Cerebellar nuclear complex (tissue), 1 donor: ENCODE measurements around the gene MTIF2.
"Not testable (repeated sequence)": the region's sequence is repeated elsewhere in the genome, so short reads cannot be mapped to it uniquely, and the experiment has no call there.

Source experiments
- DNase-seq, 2 experiments: peaks; one replicate each; lab custom pipeline; 2025; lab: John Stamatoyannopoulos, UW

Gene MTIF2

DNA sequence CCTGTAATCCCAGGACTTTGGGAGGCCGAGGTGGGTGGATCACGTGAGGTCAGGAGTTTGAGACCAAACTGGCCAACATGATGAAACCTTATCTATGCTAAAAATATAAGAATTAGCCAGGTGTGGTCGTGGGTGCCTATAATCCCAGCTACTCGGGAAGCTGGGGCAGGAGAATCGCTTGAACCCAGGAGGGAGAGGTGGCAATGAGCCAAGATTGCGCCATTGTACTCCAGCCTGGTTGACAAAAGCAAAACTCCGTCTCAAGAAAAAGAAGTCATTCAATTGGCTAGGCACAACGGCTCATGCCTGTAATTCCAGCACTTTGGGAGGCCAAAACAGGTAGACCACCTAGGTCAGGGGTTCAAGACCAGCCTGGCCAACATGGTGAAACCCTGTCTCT is 27.4 kb downstream of the MTIF2 start:
- not testable (repeated sequence) for DNase-seq

DNA sequence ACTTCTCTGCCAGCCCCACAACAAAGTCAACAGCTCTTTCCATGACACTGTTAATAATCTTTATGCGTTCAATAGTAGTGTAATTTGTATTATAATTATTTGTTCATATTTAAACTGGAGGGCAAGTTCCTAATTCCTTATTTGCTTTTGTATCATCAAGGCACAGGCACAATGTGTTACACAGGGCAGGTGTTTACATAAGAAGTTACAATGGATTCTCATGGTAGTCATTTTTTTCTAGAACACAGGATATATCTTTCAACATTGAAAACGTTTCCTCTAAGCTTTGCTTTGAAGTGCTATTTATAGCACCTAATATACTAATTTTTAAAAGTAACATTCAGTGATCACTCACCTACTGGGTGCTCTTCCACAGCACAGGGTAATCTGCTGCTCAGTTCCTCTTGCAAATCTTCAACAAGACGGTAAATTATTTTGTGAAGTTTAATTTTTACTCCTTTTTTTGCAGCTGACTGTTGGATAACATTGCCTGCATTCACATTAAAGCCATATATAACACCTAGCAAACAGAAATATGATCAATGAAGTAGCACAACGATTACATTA is 29.3 kb downstream of the MTIF2 start:
- DNase-seq = no peak

DNA sequence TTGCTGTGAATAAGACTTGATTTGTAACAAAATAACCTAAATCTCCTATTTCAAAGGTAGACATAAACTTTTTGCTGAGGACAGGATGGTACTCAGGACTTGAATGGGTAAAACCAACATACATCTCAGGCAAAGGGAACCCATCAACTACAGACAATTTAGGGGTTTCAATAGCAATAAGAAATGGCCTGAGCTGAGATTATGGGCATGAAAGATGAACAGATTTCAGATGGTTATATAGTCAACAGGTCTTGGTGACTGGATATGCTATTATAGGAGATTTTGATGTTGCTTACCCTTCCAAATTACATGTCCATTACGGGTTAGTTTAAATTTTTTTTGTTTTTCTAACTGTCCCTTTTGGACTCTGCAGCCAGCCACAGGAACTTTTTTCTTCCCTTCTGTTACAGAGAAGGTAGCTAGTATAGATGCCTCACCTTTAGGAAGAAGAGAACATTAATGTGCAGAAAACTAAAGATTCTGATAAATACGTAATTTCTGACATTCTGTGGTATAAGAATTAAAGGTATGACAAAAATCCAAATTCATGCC is 32.0 kb downstream of the MTIF2 start:
- no peak for DNase-seq

DNA sequence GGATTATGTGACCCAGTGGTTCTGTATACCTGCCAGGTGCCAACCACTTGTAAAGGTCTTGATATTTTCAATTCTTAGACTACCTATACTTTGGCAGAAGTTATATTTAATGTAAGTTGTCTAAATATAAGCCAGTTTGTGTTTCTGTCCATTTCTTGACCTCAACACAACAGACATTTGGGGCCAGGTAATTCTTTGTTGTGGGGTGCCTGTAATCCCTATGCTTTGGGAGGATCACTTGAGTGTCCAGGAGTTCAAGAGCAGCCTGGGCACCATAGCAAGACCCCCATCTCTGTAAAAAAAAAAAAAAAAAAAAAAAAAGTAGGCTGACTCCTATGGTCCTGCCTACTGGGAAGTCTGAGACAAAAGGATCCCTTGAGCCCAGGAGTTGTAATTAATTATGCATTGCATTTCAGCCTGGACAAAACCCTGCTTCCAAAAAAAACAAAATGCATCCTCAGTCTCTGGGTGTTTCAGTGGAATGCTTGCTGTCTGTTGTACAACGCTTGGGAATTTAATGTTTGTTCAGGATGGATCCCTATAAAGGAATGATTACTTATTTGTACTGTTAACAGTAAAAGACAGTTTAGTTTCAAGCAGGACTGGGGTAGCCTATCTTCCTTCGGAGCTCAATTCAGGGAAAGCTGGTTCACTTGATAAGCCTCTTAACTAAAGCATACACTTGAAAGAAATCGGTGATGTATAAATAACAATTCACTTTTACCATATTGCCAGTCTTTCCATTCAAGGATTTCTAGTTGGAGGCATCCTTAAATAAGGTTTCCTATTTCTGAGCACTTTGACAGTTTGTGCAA is 33.1 kb downstream of the MTIF2 start:
- no peak for DNase-seq

DNA sequence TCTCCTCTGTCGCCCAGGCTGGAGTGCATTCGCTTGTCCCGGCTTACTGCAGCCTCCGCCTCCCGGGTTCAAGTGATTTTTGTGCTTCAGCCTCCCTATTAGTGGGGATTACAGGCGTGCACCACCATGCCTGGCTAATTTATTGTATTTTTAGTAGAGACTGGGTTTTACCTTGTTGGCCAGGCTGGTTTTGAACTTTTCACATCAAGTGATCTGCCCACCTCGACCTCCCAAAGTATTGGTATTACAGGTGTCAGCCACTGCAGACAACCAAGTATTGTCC is 35.4 kb downstream of the MTIF2 start:
- no peak for DNase-seq

DNA sequence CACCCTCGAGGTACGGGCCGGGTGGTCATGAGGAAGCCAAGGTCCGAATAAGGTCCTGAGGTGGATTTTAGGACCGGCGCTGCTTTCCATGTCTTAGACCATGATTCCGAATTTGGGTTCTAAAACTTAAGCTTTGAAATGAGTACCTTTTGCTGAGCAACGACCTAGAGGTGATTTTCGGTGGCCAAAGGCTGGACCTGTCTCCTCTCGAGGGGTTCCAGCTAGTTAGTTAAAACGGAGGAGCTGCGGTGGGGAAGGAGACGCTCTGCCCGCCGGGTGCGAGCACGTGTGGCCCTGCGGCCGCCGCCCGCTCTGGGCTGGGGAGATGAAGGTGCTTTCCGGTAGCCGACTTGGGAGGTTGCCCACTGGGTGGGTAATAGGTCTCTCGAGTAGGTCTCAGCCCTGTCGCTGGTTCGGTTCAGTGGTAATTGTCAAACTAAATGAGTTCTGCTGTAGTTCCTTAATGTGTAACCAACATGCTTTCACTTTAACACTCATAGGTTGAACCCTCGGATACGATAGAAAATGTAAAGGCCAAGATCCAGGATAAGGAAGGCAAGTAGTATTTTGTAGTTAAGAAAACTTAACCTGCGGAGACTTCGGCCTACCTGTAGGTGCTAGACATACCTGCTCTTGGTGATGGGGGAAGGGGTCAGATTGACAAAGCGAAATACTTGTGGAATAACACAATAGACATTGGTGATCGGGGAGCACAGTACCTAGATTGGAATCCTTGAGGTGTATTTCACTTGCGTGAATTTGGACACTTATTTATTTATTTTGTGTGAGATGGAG is 36.0 kb downstream of the MTIF2 start:
- DNase-seq = no peak

DNA sequence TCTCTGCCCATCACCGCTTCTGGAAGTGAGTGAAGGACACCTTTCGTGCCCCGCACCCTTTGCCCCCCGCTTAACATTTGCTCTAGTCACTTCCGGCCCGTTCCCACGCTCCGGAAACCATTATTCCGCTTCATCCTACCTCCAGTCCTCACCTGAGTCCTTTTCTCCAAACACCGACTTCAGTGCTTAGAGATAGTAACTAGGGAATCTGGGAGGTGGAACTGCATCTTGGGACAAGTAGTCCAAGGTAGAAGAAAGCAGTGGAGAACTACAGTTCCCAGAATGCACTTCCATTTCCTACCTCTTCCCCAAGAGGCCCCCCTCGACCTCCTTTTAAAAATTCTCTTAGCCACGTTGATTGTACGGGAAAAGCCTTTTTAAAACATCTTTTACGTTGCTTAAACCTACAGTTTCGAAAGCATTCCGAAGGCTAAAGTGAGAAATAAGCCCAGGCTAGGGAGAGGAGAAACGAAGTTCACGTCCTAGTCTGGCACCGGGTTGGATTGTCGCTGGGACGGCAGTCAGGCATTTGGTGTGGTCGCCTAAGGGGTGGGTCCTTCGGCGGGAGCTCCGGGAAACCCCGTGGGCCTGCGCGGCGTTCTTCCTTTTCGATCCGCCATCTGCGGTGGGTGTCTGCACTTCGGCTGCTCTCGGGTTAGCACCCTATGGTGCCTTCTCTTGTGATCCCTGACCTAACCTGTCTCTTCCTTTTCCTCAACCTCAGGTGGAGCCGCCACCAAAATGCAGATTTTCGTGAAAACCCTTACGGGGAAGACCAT is 36.8 kb downstream of the MTIF2 start, which contains the start of the genes CLHC1 and RPS27A:
Gene CLHC1, minus strand, starts transcription at position 210 of the 779 bp plus-strand sequence. CDS start 9,882 bp downstream, outside the sequence.
Gene RPS27A, plus strand, starts transcription at position 605 of the 779 bp plus-strand sequence. Its CDS starts 137 bp downstream, at position 742.
- DNase-seq = peak; percentile 64 to 82

DNA sequence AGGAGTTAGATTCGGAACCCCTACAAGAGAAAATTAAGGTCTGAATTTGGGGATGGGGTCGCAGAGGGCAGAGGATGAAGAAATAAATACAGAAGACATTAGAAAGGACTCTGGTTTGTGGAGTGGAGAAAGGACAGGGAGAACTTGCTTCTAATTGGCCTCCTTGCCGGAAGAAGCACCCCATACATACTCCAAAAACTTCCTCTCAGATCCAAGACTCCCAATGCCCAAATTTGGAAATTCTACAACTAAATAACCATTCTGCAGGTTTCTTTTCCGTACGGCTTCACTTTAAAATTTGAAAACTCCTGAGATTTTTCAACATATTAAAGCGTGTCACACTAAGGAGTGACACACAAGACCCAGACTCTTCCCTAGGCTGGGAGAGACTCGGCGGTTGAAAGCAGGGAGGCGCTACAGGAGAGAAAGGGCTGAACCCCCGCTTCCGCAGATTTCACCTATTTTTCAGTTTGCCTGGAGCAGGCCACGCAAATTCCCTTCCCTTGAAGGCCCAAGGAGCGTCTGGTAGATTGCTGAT is 37.4 kb downstream of the MTIF2 start:
- no peak for DNase-seq

DNA sequence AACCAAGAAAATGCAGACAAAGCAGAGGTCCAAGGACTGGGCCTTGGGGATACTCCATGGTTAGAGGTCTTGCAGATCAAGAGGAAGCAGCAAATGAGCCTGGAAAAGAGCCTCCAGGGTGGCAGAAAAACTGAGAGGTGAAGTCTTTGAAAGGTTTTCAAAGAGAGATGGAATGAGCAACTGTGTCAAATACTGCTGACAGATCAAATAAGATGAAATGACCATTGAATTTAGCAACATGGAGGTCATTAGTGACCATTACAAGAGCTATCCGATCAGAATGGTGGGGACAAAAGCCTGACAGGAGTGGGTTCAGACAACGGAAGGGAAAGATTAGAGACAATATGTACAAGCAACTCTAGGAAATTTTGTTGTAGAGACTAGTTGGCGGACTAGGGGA is 38.5 kb downstream of the MTIF2 start:
- DNase-seq = no peak

DNA sequence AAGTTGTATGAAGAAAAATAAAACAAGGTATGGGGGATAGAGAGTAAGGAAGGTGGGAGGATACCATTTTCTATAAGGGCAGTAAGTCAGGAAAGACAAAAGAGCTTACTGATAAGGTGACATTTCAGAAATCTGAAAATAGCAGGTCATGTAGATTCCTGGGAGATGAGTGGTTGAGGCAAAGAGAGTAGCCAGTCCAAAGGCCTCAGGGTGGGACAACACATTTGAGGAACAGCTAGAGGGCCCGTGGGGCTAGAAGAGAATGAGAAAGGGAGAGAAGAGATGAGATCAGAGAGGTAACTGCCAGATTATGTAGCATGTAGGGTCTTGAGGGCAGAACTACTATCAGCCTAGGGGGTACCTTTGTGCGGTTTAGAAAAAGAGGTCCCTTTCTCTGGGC is 39.8 kb downstream of the MTIF2 start:
- DNase-seq = no peak

DNA sequence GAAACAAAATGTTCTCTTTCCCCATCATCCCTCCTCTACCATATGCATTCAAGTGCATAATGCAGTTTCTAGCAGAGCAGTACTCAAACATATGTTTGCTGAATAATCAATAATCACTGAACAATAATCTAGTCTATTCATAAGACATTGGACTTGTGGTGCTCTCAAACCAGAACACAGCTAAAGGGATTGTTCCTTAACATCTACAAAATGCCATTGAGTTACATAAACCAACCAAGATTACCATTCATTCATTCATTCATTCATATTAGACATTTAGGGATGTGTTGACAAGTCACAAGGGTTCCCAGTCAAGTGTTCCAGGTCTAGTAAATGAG is 40.8 kb downstream of the MTIF2 start:
- no peak for DNase-seq

DNA sequence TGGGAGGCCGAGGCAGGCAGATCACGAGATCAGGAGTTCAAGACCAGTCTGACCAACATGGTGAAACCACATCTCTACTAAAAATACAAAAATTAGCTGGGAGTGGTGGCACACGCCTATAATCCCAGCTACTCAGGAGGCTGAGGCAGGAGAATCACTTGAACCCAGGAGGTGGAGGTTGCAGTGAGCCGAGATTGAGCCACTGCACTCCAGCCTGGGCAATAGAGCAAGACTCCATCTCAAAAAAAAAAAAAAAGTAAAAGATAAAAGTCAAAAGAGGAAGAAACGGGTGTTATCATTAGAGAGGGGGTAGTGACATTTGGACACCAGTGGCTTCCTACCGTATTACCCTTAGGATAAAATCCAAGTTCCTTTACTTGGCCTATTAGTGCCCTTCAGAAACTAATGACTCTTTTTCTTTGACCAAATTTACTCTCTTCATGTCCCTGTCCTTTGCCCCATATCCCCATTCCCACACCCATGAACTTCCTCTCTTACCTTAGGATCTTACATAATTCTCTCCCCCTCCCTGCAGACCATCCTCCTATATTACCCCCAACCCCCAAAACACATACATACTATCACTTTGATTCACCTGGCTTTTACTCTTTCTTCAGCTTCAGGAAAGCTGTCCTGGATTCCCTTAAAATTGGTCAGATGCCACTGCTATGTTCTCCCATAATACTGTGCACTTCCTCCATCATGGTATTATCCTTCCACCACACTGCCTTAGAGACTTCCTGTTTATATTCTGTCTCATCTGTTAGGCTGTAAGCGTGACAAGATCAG is 41.4 kb downstream of the MTIF2 start:
- not testable (repeated sequence) for DNase-seq

DNA sequence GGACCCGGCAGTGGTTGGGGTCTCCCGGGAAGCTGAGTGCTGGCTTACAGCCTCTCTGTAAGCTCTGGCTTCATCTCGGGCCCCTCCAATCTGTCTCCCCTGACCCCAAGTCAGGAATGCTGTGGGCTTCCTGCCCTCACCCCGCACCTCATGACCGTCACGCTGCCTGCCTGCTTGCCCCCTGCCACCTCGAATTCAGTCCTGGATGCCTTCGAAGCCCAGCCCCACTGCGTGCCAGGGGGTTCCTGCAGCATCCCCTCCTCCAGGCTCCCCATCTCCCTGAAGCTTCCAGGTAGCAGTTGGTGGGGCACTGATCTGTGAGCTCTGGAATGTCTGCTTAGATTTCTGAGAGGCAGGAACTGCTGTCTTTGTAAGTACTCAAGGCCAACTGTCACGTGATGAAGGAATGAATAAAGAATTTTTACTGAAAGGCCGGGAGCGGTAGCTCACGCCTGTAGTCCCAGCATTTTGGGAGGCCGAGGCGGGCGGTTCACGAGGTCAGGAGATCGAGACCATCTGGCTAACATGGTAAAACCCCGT is 43.5 kb downstream of the MTIF2 start:
- no peak for DNase-seq

DNA sequence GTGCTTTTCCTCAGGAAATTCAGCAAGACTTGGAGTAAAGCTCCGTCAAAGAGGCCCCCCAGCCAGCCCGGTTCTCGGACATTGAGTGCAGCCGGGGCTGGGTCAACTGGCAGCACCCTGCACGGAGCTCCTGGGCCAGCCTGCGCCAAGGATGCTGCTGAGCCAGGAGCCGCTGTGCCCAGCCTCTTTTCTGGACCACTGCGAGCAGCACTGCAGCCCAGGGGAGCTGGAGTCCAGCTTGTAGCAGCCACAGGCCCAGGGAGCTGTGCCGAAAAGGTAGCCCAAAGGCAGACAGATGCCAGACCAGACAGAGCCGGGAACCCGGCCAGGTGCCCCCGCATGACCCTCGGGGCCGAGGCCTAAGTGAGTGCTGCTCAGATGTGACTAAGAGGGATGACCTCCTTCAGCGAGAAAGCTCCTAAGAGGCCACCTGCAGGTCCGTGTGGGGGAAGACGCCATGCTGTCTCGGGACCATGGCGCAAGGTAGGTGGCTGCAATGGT is 44.2 kb downstream of the MTIF2 start:
- DNase-seq = no peak

DNA sequence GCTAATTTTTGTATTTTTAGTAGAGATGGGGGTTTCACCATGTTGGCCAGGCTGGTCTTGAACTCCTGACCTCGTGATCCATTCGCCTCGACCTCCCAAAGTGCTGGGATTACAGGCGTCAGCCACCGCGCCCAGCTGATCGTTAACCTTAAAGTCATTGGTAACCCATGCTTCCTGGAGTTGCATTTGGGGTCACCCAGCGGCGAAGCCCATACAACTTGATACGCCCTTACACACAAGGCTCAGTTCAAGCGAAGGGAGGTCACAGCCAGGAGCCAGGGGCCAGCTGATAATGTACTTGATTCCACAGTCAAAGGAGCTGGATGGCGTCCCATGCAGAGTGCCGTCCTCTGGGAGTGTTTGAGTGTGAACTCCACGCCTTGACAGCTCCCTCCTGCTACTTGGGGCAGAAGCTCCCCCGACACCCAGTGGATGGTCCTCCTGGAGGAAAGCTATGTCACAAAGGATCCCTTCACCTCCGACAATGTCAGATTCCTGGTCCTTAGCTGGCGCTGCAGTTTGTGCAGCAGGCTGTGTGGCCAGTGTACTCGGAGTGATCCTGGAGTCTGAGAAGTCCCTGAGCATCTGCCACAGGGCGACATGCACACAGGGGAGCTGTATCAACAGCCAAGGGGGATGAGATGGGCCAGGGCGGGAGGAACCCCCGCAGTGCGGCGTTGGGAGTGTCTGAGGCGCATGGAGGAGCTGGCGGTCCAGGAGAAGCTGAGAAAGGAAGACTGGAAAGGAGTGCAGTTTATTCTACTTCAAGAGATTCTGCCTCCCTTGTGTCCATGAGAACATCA is 44.9 kb downstream of the MTIF2 start:
- DNase-seq = no peak

DNA sequence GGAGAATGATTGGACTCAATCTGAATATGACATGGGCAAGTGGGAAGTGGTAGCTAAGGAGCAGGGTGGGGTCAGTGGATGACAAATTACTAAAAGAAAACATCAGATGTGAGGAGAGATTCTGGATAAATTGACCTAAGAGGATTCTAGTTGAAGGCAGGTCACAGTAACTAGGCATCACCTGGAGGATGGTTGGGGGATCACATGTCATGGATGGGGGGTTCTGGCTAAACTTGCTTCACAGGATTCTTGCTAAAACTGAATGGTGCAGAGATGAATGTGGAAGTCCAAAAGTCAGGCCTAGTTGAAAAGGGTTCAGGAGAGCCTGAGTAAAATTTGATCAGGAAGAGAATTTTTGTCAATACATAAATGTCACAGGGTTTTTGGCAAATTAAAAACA is 55.2 kb downstream of the MTIF2 start:
- no peak for DNase-seq

DNA sequence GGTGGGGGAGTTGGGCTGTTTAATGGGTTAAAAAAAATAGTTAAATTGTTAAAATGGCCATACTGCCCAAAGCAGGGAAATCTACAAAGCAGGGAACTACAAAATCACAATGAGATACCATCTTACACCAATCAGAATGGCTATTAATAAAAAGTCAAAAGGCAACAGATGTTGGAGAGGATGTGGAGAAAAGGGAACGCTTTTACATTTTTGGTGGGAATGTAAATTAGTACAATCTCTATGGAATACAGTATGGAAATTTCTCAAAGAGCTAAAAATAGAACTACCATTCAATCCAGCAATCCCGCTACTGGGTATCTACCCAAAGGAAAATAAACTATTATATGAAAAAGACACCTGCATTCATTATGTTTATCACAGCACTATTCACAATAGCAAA is 64.1 kb downstream of the MTIF2 start:
- no peak for DNase-seq

DNA sequence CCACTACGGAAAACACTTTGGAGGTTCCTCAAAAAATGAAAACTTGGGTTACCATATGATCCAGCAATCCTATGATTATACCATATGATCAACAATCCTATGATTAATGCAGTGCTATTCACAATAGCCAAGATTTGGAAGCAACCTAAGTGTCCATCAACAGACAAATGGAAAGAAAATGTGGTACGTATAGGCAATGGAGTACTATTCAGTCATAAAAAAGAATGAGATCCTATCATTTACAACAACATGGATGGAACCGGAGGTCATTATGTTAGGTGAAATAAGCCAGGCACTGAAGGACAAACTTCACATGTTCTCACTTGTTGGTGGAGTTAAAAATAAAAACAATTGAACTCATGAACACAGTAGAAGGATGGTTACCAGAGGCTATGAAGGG is 64.5 kb downstream of the MTIF2 start:
- no peak for DNase-seq

DNA sequence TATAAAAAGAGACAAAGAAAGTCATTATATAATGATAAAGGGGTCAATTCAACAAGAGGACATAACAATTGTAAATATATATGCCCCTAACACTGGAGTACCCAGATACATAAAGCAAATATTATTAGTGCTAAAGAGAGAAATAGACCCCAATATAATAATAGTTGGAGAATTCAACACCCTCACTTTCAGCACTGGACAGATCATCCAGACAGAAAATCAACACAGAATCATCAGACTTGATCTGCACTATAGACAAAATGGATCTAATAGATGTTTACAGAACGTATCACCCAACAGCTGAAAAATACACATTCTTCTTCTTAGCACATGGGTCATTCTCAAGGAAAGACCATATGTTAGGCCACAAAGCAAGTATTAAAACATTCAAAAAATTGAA is 68.6 kb downstream of the MTIF2 start:
- DNase-seq = no peak

DNA sequence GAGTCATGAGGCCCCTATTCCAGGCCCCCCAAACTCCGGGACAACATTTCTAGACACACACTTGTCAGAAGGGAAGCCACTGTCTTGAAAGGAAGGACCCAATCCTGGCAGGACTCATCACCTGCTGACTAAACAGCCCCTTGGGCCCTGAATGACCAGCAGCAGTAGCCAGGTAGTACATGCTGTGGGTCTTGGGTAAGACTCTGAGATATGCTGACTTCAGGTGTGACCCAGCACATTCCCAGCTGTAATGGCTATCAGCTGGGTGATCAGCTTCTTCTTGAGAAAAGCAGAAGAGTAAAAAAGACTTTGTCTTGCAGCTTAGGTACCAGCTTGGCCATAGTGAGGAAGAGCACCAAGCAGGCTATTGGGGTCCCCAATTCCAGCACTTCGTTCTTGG is 72.5 kb downstream of the MTIF2 start:
- no peak for DNase-seq
